ENCODE measurements around the gene GDI2. TPM values are rescaled to one million over a fixed set of nuclear protein-coding genes. Genes with fewer than 3 reads are reported as not detected.
A peak's percentile ranks its signal among the peaks of the same experiment; 100 is the strongest.

GDI2 gene
- total and polyA plus RNA-seq, 9 of the 15 experiments (the other 6 are each of a cell fraction or from before 2014, with no cell fraction given) = 262 to 424 (median 287) TPM

- Histone ChIP-seq H3K4me1 (replicated peaks in 1 of 2; ENCODE audit: control insufficient read depth in 2 of 2, insufficient read depth in 2 of 2, low read length in 2 of 2) (peaks cover 0 to 4% of the 10 kb centered on the region in 2 experiments; a peak in 2 of 5 replicates), H3K9me1 (ENCODE audit: control insufficient read depth, insufficient read depth, low read length) (no peaks in the 10 kb centered on the region), H3K9ac (ENCODE audit: insufficient read depth in 1 of 2, low read depth in 2 of 2, low read length in 2 of 2) (no peak overlapping the region), H3K27me3 (ENCODE audit: control insufficient read depth in 2 of 2, insufficient read depth in 2 of 2, low read length in 2 of 2) (no peaks in the 10 kb centered on the region), H3K4me3 (no peak overlapping the region), H3K79me2 (ENCODE audit: control insufficient read depth, insufficient read depth, low read length) (peaks cover 82% of the 10 kb centered on the region), H3K36me3 (ENCODE audit: control insufficient read depth, insufficient read depth, low read length) (peaks cover 87% of the 10 kb centered on the region), H3K27ac (ENCODE audit: extremely low read depth, low read depth, low read length) (no peak overlapping the region), H2AFZ (ENCODE audit: low read depth, low read length) (no peak overlapping the region), H4K20me1 (replicated peaks; ENCODE audit: control insufficient read depth, insufficient read depth, low read length) (peaks cover 12% of the 10 kb centered on the region), H3K4me2 (ENCODE audit: insufficient read depth, low read length) (no peak overlapping the region), H3K9me3 (replicated peaks; ENCODE audit: control insufficient read depth, insufficient read depth, low read depth, low read length) (no peaks in the 10 kb centered on the region)
- 75% methylated on average over 3 of the region's 3 CpGs for WGBS (ENCODE audit: insufficient coverage, low coverage, missing lambda C conversion rate)
- no TSS peak for BruUV-seq (replicated peaks)
- FAIRE-seq (no peak), ATAC-seq (peak; percentile 43; the same call in 1 of the 3 replicates), DNase-seq (ENCODE audit: extremely low read depth in 1 of 4, low spot score in 3 of 4) (no peak)
- TF ChIP-seq TFAM (CRISPR knock-in tag; conservative IDR thresholded peaks at IDR 0.05) (no peak), MAZ (CRISPR knock-in tag; conservative IDR thresholded peaks at IDR 0.05 in 1 of 2, IDR thresholded peaks at IDR 0.05 in 1 of 2) (no peak), TEAD4 (IDR thresholded peaks at IDR 0.05; ENCODE audit: low read length) (no peak), TEAD4 (CRISPR knock-in tag; IDR thresholded peaks at IDR 0.05; ENCODE audit: borderline replicate concordance) (no peak), ELF4 (CRISPR knock-in tag; IDR thresholded peaks at IDR 0.05) (no peak), ZNF431 (CRISPR knock-in tag; IDR thresholded peaks at IDR 0.05) (no peak), ATF6 (CRISPR knock-in tag; IDR thresholded peaks at IDR 0.05) (no peak), ZC3H4 (CRISPR knock-in tag; IDR thresholded peaks at IDR 0.05; ENCODE audit: borderline replicate concordance) (no peak), RERE (CRISPR knock-in tag; IDR thresholded peaks at IDR 0.05; ENCODE audit: borderline replicate concordance) (no peak), ZKSCAN1 (IDR thresholded peaks at IDR 0.05; ENCODE audit: low read depth, low read length) (no peak), ZNF12 (CRISPR knock-in tag; IDR thresholded peaks at IDR 0.05) (no peak), CBX2 (IDR thresholded peaks at IDR 0.05; ENCODE audit: insufficient read depth, low read length, poor library complexity, severe bottlenecking) (no peak), HDAC6 (IDR thresholded peaks at IDR 0.05; ENCODE audit: low read depth, low read length) (no peak)
- ChIA-PET CTCF (ENCODE audit: low intra/inter-chr PET ratio) (no interaction called here), POLR2A (no interaction called here)
- intact Hi-C loops (cut with micrococcal nuclease) (no loop called here), in situ Hi-C loops (cut with MboI) (no loop called here)
Measured at GRCh38 chr10:5779730-5780129, 33.5 kb downstream of the GDI2 start.

All from K562 (cell line).